ENCODE results near the gene RELCH.

Gene RELCH

DNA sequence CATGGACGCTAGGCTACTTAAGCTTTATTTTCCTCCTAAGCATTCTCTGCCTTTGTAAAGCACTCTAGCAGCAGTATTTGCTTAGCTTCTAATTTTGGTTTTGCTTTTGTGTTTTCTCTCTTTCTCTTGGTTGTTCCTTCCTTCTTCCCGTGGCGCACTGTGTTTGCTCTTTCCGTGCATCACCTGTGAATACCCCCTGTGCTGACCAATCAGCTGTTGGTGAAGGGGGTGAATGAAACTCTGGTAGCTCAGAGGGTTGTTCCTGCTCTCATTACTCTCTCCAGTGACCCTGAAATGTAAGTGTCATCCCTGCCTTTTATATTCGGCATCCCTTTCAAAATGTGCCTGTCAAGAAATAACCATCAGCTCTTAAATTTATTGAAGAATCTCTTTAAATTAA, 92.5 kb downstream of the RELCH start:
- no peak overlapping the region for H3K27ac ChIP-seq
- TF ChIP-seq ZFX (IDR thresholded peaks at IDR 0.05), result no peak
- TF ChIP-seq, protein P1, sequence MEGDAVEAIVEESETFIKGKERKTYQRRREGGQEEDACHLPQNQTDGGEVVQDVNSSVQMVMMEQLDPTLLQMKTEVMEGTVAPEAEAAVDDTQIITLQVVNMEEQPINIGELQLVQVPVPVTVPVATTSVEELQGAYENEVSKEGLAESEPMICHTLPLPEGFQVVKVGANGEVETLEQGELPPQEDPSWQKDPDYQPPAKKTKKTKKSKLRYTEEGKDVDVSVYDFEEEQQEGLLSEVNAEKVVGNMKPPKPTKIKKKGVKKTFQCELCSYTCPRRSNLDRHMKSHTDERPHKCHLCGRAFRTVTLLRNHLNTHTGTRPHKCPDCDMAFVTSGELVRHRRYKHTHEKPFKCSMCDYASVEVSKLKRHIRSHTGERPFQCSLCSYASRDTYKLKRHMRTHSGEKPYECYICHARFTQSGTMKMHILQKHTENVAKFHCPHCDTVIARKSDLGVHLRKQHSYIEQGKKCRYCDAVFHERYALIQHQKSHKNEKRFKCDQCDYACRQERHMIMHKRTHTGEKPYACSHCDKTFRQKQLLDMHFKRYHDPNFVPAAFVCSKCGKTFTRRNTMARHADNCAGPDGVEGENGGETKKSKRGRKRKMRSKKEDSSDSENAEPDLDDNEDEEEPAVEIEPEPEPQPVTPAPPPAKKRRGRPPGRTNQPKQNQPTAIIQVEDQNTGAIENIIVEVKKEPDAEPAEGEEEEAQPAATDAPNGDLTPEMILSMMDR (conservative IDR thresholded peaks at IDR 0.05), result no peak

DNA sequence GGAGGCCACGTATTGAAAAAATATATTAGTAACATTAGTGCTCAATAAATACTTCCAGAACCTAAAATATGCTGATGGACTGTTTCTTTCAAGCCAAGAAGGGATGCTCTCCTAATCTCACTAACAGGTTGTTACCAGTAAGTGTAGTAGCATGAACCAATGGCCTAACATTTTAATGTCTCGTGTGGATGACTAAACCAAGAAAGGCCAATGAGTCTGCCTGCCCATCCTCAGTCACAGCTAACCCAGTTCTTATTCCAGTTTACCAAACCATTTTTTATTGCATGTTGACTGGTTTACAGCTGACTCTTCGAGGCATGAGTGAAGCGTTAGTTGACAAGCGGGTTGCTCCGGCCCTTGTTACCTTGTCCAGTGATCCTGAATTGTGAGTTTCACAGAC, 93.0 kb downstream of the RELCH start:
- H3K27ac ChIP-seq, result no peak overlapping the region
- TF ChIP-seq ZFX (IDR thresholded peaks at IDR 0.05), result no peak
- TF ChIP-seq, protein P1 (conservative IDR thresholded peaks at IDR 0.05), result no peak

DNA sequence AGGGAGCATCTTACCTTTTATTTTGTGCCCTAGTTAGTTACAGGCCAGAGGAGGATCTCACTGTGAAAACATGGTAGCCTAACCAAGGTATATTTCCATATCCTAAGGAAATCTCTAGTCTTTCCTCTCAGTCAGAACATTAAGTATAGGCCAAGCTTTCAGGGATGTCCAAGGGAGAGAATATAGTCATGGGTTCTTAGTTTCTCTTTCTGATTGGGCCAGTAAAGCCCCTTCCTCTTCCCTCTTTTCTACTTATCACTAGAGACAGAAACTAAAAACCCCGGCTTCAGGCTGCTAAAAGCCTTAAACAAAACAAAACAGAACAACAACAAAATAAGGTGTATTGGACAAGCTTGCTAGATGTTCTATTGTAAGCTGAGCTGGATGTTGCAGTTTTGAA, 93.7 kb downstream of the RELCH start:
- no peak overlapping the region for H3K27ac ChIP-seq

DNA sequence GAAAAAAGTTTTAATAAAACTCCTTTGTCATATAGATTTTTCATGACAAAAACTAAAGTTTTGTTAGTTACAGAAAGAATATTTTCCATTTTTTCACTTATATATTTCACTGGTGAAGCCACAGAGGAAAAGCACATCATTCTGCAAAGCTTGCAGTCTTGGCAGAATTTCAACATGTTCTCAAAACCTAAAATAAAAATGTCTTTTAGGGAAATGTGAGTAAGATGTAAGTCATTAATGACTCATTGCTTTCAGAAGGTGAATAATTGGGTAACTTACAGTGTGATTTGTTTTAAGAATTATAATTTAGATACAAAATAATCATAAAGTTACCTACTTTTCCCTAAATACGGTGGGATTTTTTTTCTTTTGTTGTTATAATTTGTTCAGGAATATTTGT, 94.6 kb downstream of the RELCH start:
- no peak overlapping the region for H3K27ac ChIP-seq
- TF ChIP-seq, protein P1 (conservative IDR thresholded peaks at IDR 0.05), result no peak
- TF ChIP-seq ZFX (IDR thresholded peaks at IDR 0.05), result no peak

More for the DNA sequence above, 93.7 kb downstream of the RELCH start:
- no peak for TF ChIP-seq ZFX (IDR thresholded peaks at IDR 0.05)
- TF ChIP-seq, protein P1 (conservative IDR thresholded peaks at IDR 0.05), result no peak

DNA sequence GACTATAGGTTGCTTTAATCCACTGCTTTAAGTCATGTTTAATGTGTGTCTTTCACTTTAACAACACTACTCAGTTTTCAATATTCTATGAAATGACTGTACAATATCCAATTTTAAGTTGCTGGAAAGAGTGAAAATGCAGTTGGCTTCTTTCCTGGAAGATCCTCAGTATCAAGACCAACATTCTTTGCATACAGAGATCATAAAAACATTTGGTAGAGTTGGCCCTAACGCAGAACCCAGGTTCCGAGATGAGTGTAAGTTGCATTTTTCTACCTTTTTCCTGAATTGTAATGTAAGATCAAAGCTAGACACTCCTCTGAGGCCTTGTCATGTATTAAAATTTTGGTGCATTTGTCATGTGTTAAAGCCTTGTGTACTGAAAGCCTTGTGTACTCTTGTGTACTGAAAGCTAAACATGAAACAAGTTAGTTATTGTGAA, 95.2 kb downstream of the RELCH start:
- H3K27ac ChIP-seq, result no peak overlapping the region
- TF ChIP-seq, protein P1 (conservative IDR thresholded peaks at IDR 0.05), result no peak
- TF ChIP-seq ZFX (IDR thresholded peaks at IDR 0.05), result no peak

DNA sequence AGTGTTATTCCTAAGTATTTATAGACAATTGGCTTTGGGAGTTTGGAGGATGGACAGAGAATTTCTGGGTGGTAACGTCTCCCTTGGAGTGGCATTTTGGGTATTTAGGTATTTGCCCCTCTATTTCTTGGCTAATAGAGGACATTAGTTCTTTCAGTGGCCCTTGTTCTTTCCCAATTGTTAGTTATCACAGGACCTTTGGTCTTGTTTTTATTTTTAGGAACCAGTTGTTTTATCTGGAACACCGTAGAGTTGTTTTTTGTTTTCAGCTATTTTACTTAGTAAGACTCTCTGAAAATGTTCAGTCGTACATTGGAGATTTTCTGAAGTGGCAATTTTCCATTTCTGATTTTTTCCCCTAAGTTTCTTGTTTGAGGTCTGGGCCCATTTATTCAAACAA, 97.6 kb downstream of the RELCH start:
- TF ChIP-seq, protein P1 (conservative IDR thresholded peaks at IDR 0.05), result no peak
- no peak for TF ChIP-seq ZFX (IDR thresholded peaks at IDR 0.05)
- no peak overlapping the region for H3K27ac ChIP-seq

DNA sequence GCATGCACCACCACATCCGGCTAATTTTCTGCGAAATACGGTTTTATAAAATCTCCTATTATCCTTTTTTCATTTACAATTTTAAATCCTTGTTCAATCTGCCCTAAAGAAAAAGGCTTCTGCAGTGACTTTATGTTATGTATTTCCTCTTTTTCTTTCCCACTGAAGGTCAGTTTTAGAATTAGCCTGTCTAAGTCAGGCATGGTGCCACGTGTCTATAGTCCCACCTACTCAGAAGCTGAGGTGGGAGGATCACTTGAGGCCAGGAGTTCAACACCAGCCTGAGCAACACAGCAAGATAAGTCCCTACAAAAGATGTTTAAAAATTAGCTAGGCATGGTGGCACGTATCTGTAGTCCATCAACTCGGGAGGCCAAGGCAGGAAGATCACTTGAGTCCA, 98.2 kb downstream of the RELCH start:
- no peak overlapping the region for H3K27ac ChIP-seq
- TF ChIP-seq, protein P1 (conservative IDR thresholded peaks at IDR 0.05), result no peak
- TF ChIP-seq ZFX (IDR thresholded peaks at IDR 0.05), result no peak

Measured in C4-2B (cell line).